Nephron progenitor cell (in vitro differentiated cells): ENCODE results near the gene STRIP1.

Experiments
- DNase-seq: peaks from one replicate; pipeline ENCODE4 v3.0.0; 2021
- H3K27ac Mint-ChIP-seq: 2 replicates; pipeline ENCODE4 v1.8.0; 2021; ENCODE audit warnings: mild to moderate bottlenecking, moderate library complexity, mixed read lengths
- H3K27me3 Mint-ChIP-seq: 2 replicates; pipeline ENCODE4 v1.8.0; 2021; ENCODE audit warnings: mild to moderate bottlenecking, low read depth, mixed read lengths; ENCODE audit not compliant: poor library complexity
- H3K36me3 Mint-ChIP-seq: 2 replicates; pipeline ENCODE4 v1.8.0; 2021; ENCODE audit warnings: low read depth, mixed read lengths
- H3K4me1 Mint-ChIP-seq: 2 replicates; pipeline ENCODE4 v1.8.0; 2021; ENCODE audit warnings: mixed read lengths
- H3K4me3 Mint-ChIP-seq: 2 replicates; pipeline ENCODE4 v1.8.0; 2021; ENCODE audit warnings: mild to moderate bottlenecking, moderate library complexity, mixed read lengths
- H3K9me3 Mint-ChIP-seq: 2 replicates; pipeline ENCODE4 v1.8.0; 2021; ENCODE audit warnings: mild to moderate bottlenecking, moderate library complexity, mixed read lengths
- TF ChIP-seq, protein P1 (sequence below): fragments of 200-600 bp; sonication (generic); IDR thresholded peaks from 2 replicates; pipeline ENCODE4 v1.5.0; 2021; ENCODE audit warnings: antibody characterized with exemption

The STRIP1 gene

DNA sequence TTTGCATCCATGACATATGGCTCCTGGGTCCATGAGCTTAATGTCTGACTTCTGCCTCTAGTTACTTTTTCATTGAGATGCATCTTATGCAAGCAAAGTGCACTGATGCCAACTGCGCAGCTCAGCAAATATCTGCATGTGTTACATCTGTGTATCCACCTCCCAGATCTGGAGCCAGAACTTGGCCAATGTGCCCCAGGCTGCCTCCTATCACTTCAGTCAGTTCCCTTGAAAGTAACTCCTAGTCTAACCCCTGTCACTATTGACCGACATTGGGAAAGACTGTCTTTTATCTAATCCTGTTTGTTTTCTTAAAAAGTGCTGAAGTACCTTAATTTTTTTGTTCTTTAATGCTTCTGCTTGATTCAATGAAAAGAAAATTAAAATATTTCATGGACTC lies 58.6 kb downstream of the STRIP1 start:
- peaks cover 18% of the 10 kb centered on the region for H3K4me1 Mint-ChIP-seq
- no peak for DNase-seq
- peaks cover 68% of the 10 kb centered on the region for H3K27me3 Mint-ChIP-seq
- no peaks in the 10 kb centered on the region for H3K36me3 Mint-ChIP-seq
- H3K27ac Mint-ChIP-seq, result no peak overlapping the region
- TF ChIP-seq, protein P1, sequence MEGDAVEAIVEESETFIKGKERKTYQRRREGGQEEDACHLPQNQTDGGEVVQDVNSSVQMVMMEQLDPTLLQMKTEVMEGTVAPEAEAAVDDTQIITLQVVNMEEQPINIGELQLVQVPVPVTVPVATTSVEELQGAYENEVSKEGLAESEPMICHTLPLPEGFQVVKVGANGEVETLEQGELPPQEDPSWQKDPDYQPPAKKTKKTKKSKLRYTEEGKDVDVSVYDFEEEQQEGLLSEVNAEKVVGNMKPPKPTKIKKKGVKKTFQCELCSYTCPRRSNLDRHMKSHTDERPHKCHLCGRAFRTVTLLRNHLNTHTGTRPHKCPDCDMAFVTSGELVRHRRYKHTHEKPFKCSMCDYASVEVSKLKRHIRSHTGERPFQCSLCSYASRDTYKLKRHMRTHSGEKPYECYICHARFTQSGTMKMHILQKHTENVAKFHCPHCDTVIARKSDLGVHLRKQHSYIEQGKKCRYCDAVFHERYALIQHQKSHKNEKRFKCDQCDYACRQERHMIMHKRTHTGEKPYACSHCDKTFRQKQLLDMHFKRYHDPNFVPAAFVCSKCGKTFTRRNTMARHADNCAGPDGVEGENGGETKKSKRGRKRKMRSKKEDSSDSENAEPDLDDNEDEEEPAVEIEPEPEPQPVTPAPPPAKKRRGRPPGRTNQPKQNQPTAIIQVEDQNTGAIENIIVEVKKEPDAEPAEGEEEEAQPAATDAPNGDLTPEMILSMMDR, result no peak
- peaks cover 6% of the 10 kb centered on the region for H3K9me3 Mint-ChIP-seq
- no peak overlapping the region for H3K4me3 Mint-ChIP-seq

DNA sequence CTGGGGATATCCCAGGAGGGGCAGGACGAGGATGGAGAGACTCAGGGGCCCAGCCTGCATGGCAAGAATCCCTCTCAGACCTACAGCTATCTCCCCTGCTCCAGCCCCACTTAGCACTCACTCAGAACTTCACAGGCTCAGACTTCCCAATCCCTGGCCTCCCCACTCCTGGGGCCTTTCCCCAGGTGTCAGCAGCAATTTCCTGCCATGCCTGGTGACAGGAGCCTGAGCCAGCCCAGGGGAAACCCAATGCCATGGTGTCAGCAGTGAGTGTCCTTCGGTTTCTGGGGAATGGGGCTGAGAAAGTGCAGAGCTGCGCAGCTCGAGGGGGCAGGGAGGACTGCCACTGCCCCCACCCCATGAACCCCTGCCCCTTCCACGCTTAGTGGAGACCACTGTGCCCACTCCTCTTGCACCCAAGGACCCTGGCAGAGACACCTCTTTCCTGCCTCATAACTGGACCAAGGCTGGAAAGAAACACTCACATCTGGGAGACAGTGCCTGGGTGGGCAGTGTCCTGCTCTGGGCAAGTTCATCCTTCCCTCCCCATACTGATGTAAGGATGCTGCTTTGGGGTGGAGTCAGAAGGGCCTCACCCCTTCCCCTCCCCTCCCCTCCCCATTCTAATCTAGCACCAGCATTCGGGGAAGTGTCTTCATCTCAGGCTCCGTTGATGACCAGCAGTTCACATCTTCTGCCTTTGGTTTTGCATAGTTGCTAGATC lies 60.7 kb downstream of the STRIP1 start:
- DNase-seq, result no peak
- Mint-ChIP-seq H3K36me3 (no peaks in the 10 kb centered on the region), H3K4me1 (peaks cover 27% of the 10 kb centered on the region), H3K4me3 (no peak overlapping the region), H3K9me3 (peaks cover 6% of the 10 kb centered on the region), H3K27me3 (peaks cover 66% of the 10 kb centered on the region), H3K27ac (no peak overlapping the region)
- TF ChIP-seq, protein P1, result no peak

DNA sequence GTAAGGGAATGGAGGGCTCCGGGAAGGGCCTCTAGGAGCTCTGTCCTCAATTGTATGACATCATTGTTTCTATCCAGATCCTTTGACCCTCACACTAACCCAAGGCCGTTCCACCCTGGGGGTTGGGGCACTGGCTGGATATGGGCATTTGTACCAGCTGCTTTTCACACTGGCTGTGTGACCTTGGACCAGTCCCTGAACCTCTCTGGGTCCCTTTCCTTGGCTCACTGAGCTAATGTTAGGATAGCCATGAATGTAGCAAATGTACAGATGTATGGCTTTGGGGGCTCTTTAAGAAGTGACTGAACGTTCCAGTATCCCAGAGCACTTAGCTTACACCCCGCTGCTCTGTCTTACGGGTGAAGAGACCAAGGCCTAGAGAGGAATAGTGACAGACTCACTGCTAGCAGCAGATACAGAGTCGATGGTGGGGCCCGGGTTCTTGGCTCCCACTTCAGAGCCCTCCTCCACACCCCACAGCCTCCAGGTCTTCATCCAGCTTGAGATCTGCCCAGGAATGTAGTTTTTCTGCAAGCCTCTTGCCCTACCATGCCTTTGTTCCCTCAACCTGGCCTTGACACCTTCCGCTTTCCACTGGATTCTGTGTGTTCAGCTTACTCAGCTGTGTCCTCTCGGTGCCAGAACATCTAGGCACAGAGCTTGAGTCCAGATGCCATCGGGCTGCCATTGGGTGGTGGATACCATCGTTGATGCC lies 63.2 kb downstream of the STRIP1 start:
- Mint-ChIP-seq H3K4me3 (no peak overlapping the region), H3K27ac (no peak overlapping the region), H3K36me3 (no peaks in the 10 kb centered on the region), H3K27me3 (peaks cover 62% of the 10 kb centered on the region), H3K4me1 (peaks cover 44% of the 10 kb centered on the region), H3K9me3 (peaks cover 6% of the 10 kb centered on the region)
- no peak for DNase-seq
- TF ChIP-seq, protein P1, result no peak

DNA sequence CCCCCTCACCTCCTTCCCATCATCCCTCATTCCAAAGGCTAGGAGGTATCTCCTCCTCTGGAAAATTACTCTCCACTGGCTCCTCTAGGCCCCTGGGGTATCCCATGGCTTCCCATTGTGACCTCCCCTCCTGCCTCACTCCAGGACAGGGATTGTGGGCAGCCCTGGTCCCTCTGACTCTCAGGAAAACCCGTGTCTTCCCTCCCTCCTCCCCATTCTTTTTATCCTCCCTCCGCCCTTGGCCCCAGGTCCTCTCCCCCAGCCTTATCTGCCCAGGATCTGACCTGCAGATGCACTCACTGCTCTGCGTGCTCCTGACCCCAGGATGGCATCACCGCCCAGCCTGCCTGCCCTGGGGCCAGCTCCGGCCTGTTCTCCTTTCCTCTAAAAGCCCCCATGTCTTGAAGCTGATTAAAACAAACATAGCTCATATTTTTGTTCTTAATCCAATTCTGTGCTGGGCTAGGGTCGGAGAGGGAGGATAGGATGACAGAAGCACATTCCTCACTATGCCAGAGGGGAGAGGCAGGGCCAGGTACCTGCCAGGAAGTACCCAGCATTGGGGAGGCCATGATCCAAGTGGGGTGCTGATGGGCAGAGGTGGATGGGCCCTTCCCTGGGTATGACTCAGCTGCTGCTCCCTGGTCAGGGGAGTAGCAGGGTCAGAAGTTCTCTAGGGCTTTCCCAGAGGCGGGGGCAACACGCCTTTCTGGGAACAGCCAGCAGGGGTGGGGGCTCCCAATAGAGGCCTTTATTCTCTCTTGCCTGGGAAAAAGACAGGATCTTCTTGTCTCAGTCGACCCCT lies 64.0 kb downstream of the STRIP1 start:
- DNase-seq, result no peak
- no peaks in the 10 kb centered on the region for H3K36me3 Mint-ChIP-seq
- no peak overlapping the region for H3K4me3 Mint-ChIP-seq
- H3K9me3 Mint-ChIP-seq, result peaks cover 6% of the 10 kb centered on the region
- H3K27me3 Mint-ChIP-seq, result peaks cover 62% of the 10 kb centered on the region
- H3K27ac Mint-ChIP-seq, result no peak overlapping the region
- H3K4me1 Mint-ChIP-seq, result peaks cover 44% of the 10 kb centered on the region
- TF ChIP-seq, protein P1, result no peak

DNA sequence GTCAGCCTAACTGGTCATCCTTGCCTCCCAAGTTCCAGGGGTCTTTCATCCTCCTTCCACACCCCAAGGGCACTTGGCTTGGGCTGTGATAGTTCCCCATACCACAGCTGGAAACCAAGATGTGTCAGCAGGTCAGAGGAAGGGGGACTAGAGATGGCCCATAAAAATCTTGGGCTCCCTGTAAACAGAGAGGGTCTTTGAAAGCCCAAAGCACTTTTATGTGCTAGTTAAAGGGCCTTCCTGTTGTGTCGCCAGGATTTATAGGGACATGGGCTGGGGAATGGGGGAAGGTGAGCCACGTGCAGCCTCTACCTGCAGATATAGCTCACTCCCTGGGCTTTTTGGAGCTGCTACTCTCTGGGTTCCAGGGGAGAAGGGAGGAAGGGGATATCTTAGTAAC lies 65.9 kb downstream of the STRIP1 start:
- H3K4me1 Mint-ChIP-seq, result peaks cover 51% of the 10 kb centered on the region
- no peaks in the 10 kb centered on the region for H3K36me3 Mint-ChIP-seq
- TF ChIP-seq, protein P1, result no peak
- no peak overlapping the region for H3K27ac Mint-ChIP-seq
- no peaks in the 10 kb centered on the region for H3K9me3 Mint-ChIP-seq
- H3K4me3 Mint-ChIP-seq, result no peak overlapping the region
- H3K27me3 Mint-ChIP-seq, result peaks cover 64% of the 10 kb centered on the region
- DNase-seq, result no peak
